ENCODE results near the gene HS3ST3B1.

- TF ChIP-seq CTCF (IDR thresholded peaks at IDR 0.05) (no peak), POLR2AphosphoS5 (IDR thresholded peaks at IDR 0.05) (no peak), EP300 (IDR thresholded peaks at IDR 0.05) (no peak)
Measured at GRCh38 chr17:14330492-14330962, 29.6 kb downstream of the HS3ST3B1 start.

Data from esophagus muscularis mucosa (tissue), 4 donors.